Measurements from ENCODE around the gene GRIK1. TPM values are rescaled to one million over a fixed set of nuclear protein-coding genes. Genes with fewer than 3 reads are reported as not detected.

The GRIK1 gene
- under 1 TPM in 3 of 4 donors, not detected in 1; 0.15 to 0.29 (median 0.27) TPM for total RNA-seq

GRCh38 chr21:29939924-29940275 is at the start of gene GRIK1:
GRIK1 (minus strand) TSS chr21:29939996.
- no peak for DNase-seq
- Histone ChIP-seq H3K9me3 (no peaks in the 10 kb centered on the region), H3K27me3 (no peaks in the 10 kb centered on the region), H3K4me3 (replicated peaks in 1 of 3) (no peak within 1 kb of the TSS), H3K36me3 (no peaks in the 10 kb centered on the region), H3K27ac (no peak within 1 kb of the TSS), H3K4me1 (peaks cover 0 to 6% of the 10 kb centered on the region in 2 donors)
- 1 to 2% methylated on average over 17 of the region's 17 CpGs for WGBS, 2 donors
- intact Hi-C loops (cut with DNase I): no loop called here
- no peak for TF ChIP-seq POLR2A (IDR thresholded peaks at IDR 0.05)
- TF ChIP-seq CTCF (IDR thresholded peaks at IDR 0.05): no peak

- DNase-seq: no peak
These were observed 48.0 kb upstream of the GRIK1 start for GRCh38 chr21:29987762-29988161.

GRCh38 chr21:29985866-29986265 is 46.1 kb upstream of the GRIK1 start:
- 88 to 93% methylated on average over 5 to 10 of the region's 10 CpGs for WGBS, 2 donors
- Histone ChIP-seq H3K36me3 (no peaks in the 10 kb centered on the region), H3K4me1 (no peaks in the 10 kb centered on the region), H3K27me3 (no peaks in the 10 kb centered on the region), H3K27ac (no peak overlapping the region), H3K9me3 (no peaks in the 10 kb centered on the region), H3K4me3 (replicated peaks in 1 of 3) (no peak overlapping the region)
- TF ChIP-seq POLR2A (IDR thresholded peaks at IDR 0.05): no peak
- no peak for DNase-seq
- intact Hi-C loops (cut with DNase I): no loop called here

More at GRCh38 chr21:29987762-29988161, 48.0 kb upstream of the GRIK1 start:
- Histone ChIP-seq H3K36me3 (no peaks in the 10 kb centered on the region), H3K27me3 (no peaks in the 10 kb centered on the region), H3K27ac (no peak overlapping the region), H3K4me1 (no peaks in the 10 kb centered on the region), H3K9me3 (no peaks in the 10 kb centered on the region), H3K4me3 (replicated peaks in 1 of 3) (no peak overlapping the region)
- intact Hi-C loops (cut with DNase I): no loop called here
- TF ChIP-seq POLR2A (IDR thresholded peaks at IDR 0.05): no peak
- TF ChIP-seq CTCF (IDR thresholded peaks at IDR 0.05): no peak
- 70 to 77% methylated on average over 4 of the region's 4 CpGs for WGBS, 2 donors

GRCh38 chr21:29979043-29979442 is 39.2 kb upstream of the GRIK1 start:
- H3K4me3 ChIP-seq (replicated peaks in 1 of 3): no peak overlapping the region
- intact Hi-C loops (cut with DNase I): no loop called here
- H3K4me1 ChIP-seq: no peaks in the 10 kb centered on the region
- no peaks in the 10 kb centered on the region for H3K36me3 ChIP-seq
- WGBS, 2 donors: 28 to 47% methylated on average over 1 of the region's 1 CpG
- no peak for DNase-seq
- TF ChIP-seq POLR2A (IDR thresholded peaks at IDR 0.05): no peak
- TF ChIP-seq CTCF (IDR thresholded peaks at IDR 0.05): no peak
- no peaks in the 10 kb centered on the region for H3K9me3 ChIP-seq
- H3K27ac ChIP-seq: no peak overlapping the region
- no peaks in the 10 kb centered on the region for H3K27me3 ChIP-seq

GRCh38 chr21:29975776-29976175 is 36.0 kb upstream of the GRIK1 start:
- 80 to 85% methylated on average over 3 of the region's 3 CpGs for WGBS, 2 donors
- no peaks in the 10 kb centered on the region for H3K4me1 ChIP-seq
- no peaks in the 10 kb centered on the region for H3K9me3 ChIP-seq
- no peak for DNase-seq
- TF ChIP-seq CTCF (IDR thresholded peaks at IDR 0.05): no peak
- TF ChIP-seq POLR2A (IDR thresholded peaks at IDR 0.05): no peak
- H3K27ac ChIP-seq: no peak overlapping the region
- H3K36me3 ChIP-seq: no peaks in the 10 kb centered on the region
- no peak overlapping the region for H3K4me3 ChIP-seq (replicated peaks in 1 of 3)
- no peaks in the 10 kb centered on the region for H3K27me3 ChIP-seq
- intact Hi-C loops (cut with DNase I): no loop called here

- Histone ChIP-seq H3K27ac (no peak overlapping the region), H3K27me3 (no peaks in the 10 kb centered on the region), H3K36me3 (no peaks in the 10 kb centered on the region), H3K9me3 (no peaks in the 10 kb centered on the region), H3K4me3 (replicated peaks in 1 of 3) (no peak overlapping the region), H3K4me1 (no peaks in the 10 kb centered on the region)
- no peak for DNase-seq
- TF ChIP-seq POLR2A (IDR thresholded peaks at IDR 0.05) (no peak), CTCF (IDR thresholded peaks at IDR 0.05) (no peak)
- 89 to 92% methylated on average over 3 of the region's 3 CpGs for WGBS, 2 donors
- intact Hi-C loops (cut with DNase I): no loop called here
These were observed 33.5 kb upstream of the GRIK1 start for GRCh38 chr21:29973258-29973657.

All from thyroid gland (tissue), 4 donors.